ENCODE results near the gene SLC7A14. TPM values are rescaled to one million over a fixed set of nuclear protein-coding genes. Genes with fewer than 3 reads are reported as not detected.

Gene SLC7A14
- total RNA-seq, 1 experiment from 2014 or later, result not detected

- Histone ChIP-seq H3K27ac (ENCODE audit: low read depth, low read length) (no peak overlapping the region), H3K4me2 (ENCODE audit: low read length) (no peak overlapping the region), H2AFZ (ENCODE audit: low read depth, low read length, poor library complexity, severe bottlenecking) (no peak overlapping the region), H3K4me1 (ENCODE audit: control insufficient read depth in 1 of 2, insufficient read depth in 2 of 2, low read length in 2 of 2) (no peaks in the 10 kb centered on the region), H3K9ac (ENCODE audit: low read length) (no peak overlapping the region), H3K9me2 (ENCODE audit: insufficient read depth) (no peaks in the 10 kb centered on the region), H3K9me3 (ENCODE audit: control insufficient read depth in 1 of 2, insufficient read depth in 1 of 2, low read depth in 1 of 2, low read length in 2 of 2) (no peaks in the 10 kb centered on the region), H4K20me1 (ENCODE audit: insufficient read depth) (no peaks in the 10 kb centered on the region), H3K36me3 (ENCODE audit: control insufficient read depth in 1 of 2, insufficient read depth in 2 of 2, low read length in 2 of 2) (no peaks in the 10 kb centered on the region), H3K27me3 (ENCODE audit: insufficient read depth, low read length) (no peaks in the 10 kb centered on the region), H3K4me3 (replicated peaks in 1 of 2; ENCODE audit: low read depth in 1 of 2, low read length in 2 of 2) (no peak overlapping the region), H3K79me2 (ENCODE audit: insufficient read depth, low read length) (no peaks in the 10 kb centered on the region)
- TF ChIP-seq POLR2AphosphoS5 (IDR thresholded peaks at IDR 0.05; ENCODE audit: low read depth, low read length) (no peak), ATF3 (IDR thresholded peaks at IDR 0.05) (no peak), TCF7L2 (IDR thresholded peaks at IDR 0.05; ENCODE audit: borderline replicate concordance, extremely low read depth, insufficient read depth, insufficient read length) (no peak), EGR1 (IDR thresholded peaks at IDR 0.05; ENCODE audit: low read depth) (no peak), CTCF (IDR thresholded peaks at IDR 0.05 in 2 of 3, conservative IDR thresholded peaks at IDR 0.05 in 1 of 3; ENCODE audit: borderline replicate concordance in 1 of 3, insufficient read depth in 1 of 3, low read depth in 2 of 3, low read length in 2 of 3) (peak in 2 of 3 experiments; percentile 42; a peak in 3 of 6 replicates), REST (IDR thresholded peaks at IDR 0.05; ENCODE audit: low read depth) (no peak)
- POLR2A ChIA-PET, result no interaction called here
- RAD21 ChIA-PET (ENCODE audit: low non-redundant PET in 1 of 2, low total read pairs in 2 of 2, uncharacterized antibody in 2 of 2, unreplicated experiment in 2 of 2), result no interaction called here
- DNase-seq (ENCODE audit: low read depth, low spot score), result no peak
- ATAC-seq, result no peak
- BruUV-seq (replicated peaks), result no TSS peak
- intact Hi-C loops (cut with micrococcal nuclease), result loop anchor here (5.0 kb wide), 1 partner anchor 89 kb away; no protein-coding TSS in a partner anchor
- CTCF ChIA-PET, result interaction anchor here (1.0 to 1.8 kb wide), 2 partner anchors 9 to 72 kb away, joined by 4 to 5 read pairs; no protein-coding TSS in a partner anchor
Observed at GRCh38 chr3:170496026-170496867, 89.6 kb downstream of the SLC7A14 start.
